HUES64 (cell line): Measurements from ENCODE around the gene RPL28. TPM values are rescaled to one million over a fixed set of nuclear protein-coding genes. Genes with fewer than 3 reads are reported as not detected.
A peak's percentile ranks its signal among the peaks of the same experiment; 100 is the strongest.

Experiments used
- H3K27ac ChIP-seq: 2 replicates; pipeline ENCODE4 v1.7.0; 2013; ENCODE audit warnings: low read depth, low read length, inconsistent platforms
- H3K27me3 ChIP-seq: 2 replicates; pipeline ENCODE4 v1.6.1; 2013; ENCODE audit warnings: mild to moderate bottlenecking, low read length; ENCODE audit not compliant: insufficient read depth
- H3K36me3 ChIP-seq: 2 replicates; pipeline ENCODE4 v1.6.1; 2013; ENCODE audit warnings: mild to moderate bottlenecking, low read length; ENCODE audit not compliant: insufficient read depth
- H3K4me1 ChIP-seq: 2 replicates; pipeline ENCODE4 v1.6.1; 2013; ENCODE audit warnings: mild to moderate bottlenecking, low read length, moderate library complexity; ENCODE audit not compliant: insufficient read depth
- H3K4me3 ChIP-seq: 2 replicates; pipeline ENCODE4 v1.5.1; 2013; ENCODE audit warnings: mild to moderate bottlenecking, low read length, moderate library complexity
- H3K9ac ChIP-seq: 2 replicates; pipeline ENCODE4 v1.6.1; 2013; ENCODE audit warnings: mild to moderate bottlenecking, low read depth, low read length
- H3K9me3 ChIP-seq: 2 replicates; pipeline ENCODE4 v1.6.1; 2013; ENCODE audit warnings: low read depth, low read length; ENCODE audit not compliant: insufficient read depth
- WGBS: fragments of 150-250, 120-280 bp; methylation state at CpG from one replicate; pipeline ENCODE4 v1.1.7; 2013; ENCODE audit warnings: missing lambda C conversion rate; 5-methylcytosine and 5-hydroxymethylcytosine counted together
- polyA plus RNA-seq, 2 experiments: library from polyadenylated mRNA; stranded (reverse); fragments of 50-300 nt; gene quantifications; one replicate each; pipeline ENCODE4 v1.2.3, GENCODE V29; 2013

RPL28 gene
- polyA plus RNA-seq (2013, experiment 1 of 2) = 1,767 TPM
- polyA plus RNA-seq (2013, experiment 2 of 2) = 1,831 TPM

DNA sequence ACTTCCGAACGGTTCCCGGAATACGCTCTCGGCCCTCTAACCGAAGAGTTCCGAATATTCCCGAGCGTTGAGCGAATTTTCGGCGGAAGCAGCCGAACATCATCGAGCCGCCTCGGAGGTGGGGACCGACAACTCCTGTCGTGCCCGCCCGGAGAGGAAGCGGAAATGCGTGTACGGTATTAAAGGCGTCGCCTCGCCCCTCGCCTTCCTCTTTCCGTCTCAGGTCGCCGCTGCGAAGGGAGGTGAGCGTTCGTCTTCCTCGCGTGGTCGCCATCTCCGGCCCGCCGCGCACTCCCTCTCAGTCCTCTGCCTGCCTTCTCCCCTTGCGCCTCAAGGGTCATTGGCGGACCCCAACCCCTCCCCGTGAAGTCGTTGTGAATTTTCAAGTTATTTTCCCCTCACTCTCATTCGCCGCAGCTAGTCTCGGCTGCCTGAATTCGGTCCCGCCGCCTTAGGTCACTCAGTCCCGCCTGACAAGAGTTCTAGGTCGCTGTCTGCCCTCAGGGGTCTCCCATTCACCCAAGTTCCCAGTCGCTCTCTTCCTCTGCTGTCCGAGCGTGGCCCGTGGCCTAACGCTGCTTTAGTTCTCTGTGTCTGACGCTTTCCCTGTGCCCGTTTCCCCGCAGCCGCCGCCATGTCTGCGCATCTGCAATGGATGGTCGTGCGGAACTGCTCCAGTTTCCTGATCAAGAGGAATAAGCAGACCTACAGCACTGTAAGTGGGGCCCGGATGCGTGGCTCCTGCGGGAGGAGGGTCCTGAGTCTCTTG is at the start of gene RPL28:
TSS of gene RPL28 (plus strand) at position 209 of the 769 bp plus-strand sequence. CDS start at position 635, 426 bp downstream.
- peak within 1 kb of the TSS; percentile 91 for H3K9ac ChIP-seq
- peaks cover 13% of the 10 kb centered on the region; the same call in 1 of the 2 replicates for H3K4me1 ChIP-seq
- H3K9me3 ChIP-seq = no peaks in the 10 kb centered on the region
- under 1% methylated on average over 68 of the region's 68 CpGs for WGBS
- peaks cover 42% of the 10 kb centered on the region for H3K36me3 ChIP-seq
- H3K27ac ChIP-seq = peak within 1 kb of the TSS; percentile 86
- peaks cover 9% of the 10 kb centered on the region; the same call in 1 of the 2 replicates for H3K27me3 ChIP-seq
- peak within 1 kb of the TSS; percentile 83 for H3K4me3 ChIP-seq

DNA sequence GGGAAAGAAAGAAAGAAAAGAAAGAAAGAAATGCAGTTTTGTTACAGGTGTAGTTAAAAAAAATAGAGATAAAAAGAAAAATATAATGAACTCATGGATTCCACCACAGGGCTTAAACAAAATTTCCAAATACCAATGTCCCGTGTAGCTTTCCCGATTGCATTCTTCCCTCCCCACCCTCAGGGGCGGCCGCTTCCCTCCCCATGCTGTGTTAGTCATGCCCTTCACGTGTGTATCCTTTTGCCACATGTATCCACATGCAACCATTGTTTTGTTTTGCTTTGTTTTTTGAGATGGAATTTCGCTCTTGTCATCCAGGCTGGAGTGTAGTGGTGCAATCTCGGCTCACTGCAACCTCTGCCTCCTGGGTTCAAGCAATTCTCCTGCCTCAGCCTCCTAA is 49.6 kb upstream of the RPL28 start:
- Histone ChIP-seq H3K4me3 (no peak overlapping the region), H3K27ac (no peak overlapping the region), H3K4me1 (peaks cover 5% of the 10 kb centered on the region), H3K27me3 (no peaks in the 10 kb centered on the region), H3K9ac (no peak overlapping the region), H3K36me3 (no peaks in the 10 kb centered on the region), H3K9me3 (no peaks in the 10 kb centered on the region)
- 93% methylated on average over 7 of the region's 7 CpGs for WGBS

DNA sequence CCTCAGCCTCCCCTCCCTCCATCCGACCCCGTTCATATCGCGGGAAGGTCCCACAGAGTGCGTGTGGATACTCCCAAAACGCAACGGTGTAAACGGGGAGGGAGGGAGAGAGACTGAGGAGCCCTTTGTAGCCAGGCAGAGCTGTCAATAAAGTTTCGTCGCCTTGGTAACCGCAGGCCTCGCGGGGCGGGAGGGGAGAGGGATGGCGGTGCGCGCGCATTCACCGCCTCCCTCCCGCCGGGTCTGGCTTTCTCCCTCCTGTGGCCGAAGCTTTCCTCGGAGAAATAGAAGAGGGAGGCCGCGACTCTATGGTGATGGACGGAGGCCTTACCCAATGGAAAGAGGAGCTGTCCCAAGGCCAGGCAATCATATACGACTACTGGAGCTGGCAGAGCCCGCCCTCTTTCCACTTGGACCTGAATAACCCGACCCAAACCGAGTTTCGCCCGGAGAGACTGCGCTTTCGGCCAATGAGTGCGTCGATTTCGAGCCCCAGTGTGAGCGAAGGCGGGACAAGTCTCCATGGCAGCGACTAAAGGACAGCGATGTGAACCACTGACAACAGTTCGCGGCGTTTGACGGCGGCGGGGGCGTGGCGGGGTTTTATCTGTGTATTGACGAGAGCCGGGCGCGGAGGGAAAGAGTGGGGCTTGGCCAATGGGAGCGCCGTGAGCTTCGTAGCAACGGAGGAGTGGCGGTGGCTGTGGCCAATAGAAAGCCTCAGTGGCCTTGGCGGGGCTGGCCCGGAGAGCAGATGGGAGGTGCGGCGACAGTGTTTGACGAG is 46.4 kb upstream of the RPL28 start, which contains the start of gene KMT5C:
TSS of gene KMT5C (plus strand) at position 772 of the 784 bp plus-strand sequence. CDS start 2,061 bp downstream, outside the sequence.
- no peaks in the 10 kb centered on the region for H3K9me3 ChIP-seq
- under 1% methylated on average over 62 of the region's 63 CpGs for WGBS
- H3K9ac ChIP-seq = peak within 1 kb of the TSS; percentile 92
- no peaks in the 10 kb centered on the region for H3K27me3 ChIP-seq
- peak within 1 kb of the TSS; percentile 72 for H3K4me3 ChIP-seq
- peak within 1 kb of the TSS; percentile 98 for H3K27ac ChIP-seq
- peaks cover 12% of the 10 kb centered on the region for H3K4me1 ChIP-seq
- H3K36me3 ChIP-seq = peaks cover 21% of the 10 kb centered on the region

GRCh38 chr19:55339889-55340783 is 45.6 kb upstream of the RPL28 start:
- Histone ChIP-seq H3K36me3 (peaks cover 21% of the 10 kb centered on the region), H3K4me1 (peaks cover 12% of the 10 kb centered on the region), H3K27me3 (no peaks in the 10 kb centered on the region), H3K9me3 (no peaks in the 10 kb centered on the region), H3K9ac (peak overlapping the region; percentile 63), H3K27ac (peak overlapping the region; percentile 73; the same call in 1 of the 2 replicates), H3K4me3 (peak overlapping the region; percentile 72)
- 3% methylated on average over 44 of the region's 44 CpGs for WGBS

DNA sequence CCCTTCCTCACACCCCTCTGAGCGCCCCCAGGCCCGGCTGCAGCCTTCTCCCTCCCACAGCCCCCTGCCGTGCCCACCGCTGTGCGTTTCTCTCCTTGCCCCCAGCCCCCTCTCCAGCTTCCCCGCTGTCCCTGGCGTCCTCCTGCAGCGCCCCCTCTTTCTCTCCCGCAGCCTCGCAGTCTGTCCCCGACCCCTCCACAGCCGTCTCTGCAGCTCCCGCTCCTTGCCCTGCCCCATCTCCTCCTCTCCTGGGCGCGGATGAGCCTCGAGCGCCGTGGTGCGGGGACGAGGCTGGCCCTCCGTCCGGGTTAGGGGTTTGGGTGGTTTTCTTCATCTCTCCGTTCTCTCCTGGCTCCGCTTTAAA is 45.0 kb upstream of the RPL28 start:
- H3K9me3 ChIP-seq = no peaks in the 10 kb centered on the region
- peak overlapping the region; percentile 63 for H3K9ac ChIP-seq
- WGBS = under 1% methylated on average over 22 of the region's 24 CpGs
- peaks cover 21% of the 10 kb centered on the region for H3K36me3 ChIP-seq
- H3K27me3 ChIP-seq = no peaks in the 10 kb centered on the region
- peak overlapping the region; percentile 72 for H3K4me3 ChIP-seq
- H3K4me1 ChIP-seq = peaks cover 12% of the 10 kb centered on the region
- H3K27ac ChIP-seq = peak overlapping the region; percentile 73; the same call in 1 of the 2 replicates

DNA sequence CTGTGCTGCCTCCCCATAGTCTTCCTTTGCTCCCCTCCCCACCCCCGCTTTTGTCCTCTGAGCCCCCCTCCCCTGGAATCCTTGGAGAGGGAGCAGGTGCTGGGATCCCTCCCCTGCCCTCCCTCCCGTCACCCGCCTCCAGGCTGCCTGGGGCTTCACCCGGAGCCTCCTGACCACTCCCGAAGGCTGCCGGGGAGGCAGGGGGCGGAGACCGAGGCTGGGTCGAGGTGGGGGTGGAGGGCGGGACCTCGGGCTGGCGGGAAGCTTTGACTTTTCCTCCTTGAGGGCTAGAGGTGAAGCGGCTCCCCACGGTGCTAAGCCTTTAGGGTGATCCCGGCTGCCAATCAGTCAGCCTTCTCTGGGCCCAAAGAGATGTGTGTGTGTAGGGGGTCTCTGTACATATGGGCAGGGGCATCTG is 44.6 kb upstream of the RPL28 start:
- H3K9me3 ChIP-seq = no peaks in the 10 kb centered on the region
- H3K4me3 ChIP-seq = peak overlapping the region; percentile 72
- H3K4me1 ChIP-seq = peaks cover 12% of the 10 kb centered on the region
- no peak overlapping the region for H3K9ac ChIP-seq
- H3K36me3 ChIP-seq = peaks cover 21% of the 10 kb centered on the region
- H3K27me3 ChIP-seq = no peaks in the 10 kb centered on the region
- H3K27ac ChIP-seq = peak overlapping the region; percentile 73; the same call in 1 of the 2 replicates
- WGBS = 4% methylated on average over 11 of the region's 15 CpGs

GRCh38 chr19:55341595-55342531 is 43.9 kb upstream of the RPL28 start:
- H3K4me1 ChIP-seq = peaks cover 12% of the 10 kb centered on the region
- no peak overlapping the region for H3K9ac ChIP-seq
- H3K27ac ChIP-seq = 0 out of 2 replicates have a peak overlapping the region, but pooled peaks have one; percentile 15
- no peaks in the 10 kb centered on the region for H3K9me3 ChIP-seq
- H3K27me3 ChIP-seq = no peaks in the 10 kb centered on the region
- H3K4me3 ChIP-seq = peak overlapping the region; percentile 30
- 82% methylated on average over 50 of the region's 50 CpGs for WGBS
- peaks cover 21% of the 10 kb centered on the region for H3K36me3 ChIP-seq

DNA sequence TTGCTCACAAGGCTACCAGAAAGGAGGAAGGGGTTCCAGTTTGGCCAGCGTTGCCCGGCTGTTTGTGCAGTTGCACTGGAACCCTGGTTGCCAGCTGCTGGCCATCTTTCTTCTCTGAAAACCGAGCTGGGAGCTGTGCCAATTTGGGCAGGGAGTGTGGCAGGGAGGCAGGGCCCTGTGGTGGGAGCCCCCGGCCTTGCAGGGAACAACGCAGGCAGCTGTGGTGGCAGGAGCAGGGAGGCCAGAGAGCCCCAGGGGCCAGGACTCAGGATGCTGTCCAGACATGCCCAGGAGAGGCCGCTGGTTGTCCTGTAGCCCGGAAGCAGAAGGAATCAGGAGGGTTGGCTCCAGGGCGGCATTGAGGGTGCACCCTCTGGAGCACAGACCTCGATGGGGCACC is 41.3 kb upstream of the RPL28 start:
- Histone ChIP-seq H3K9me3 (no peaks in the 10 kb centered on the region), H3K9ac (no peak overlapping the region), H3K4me3 (no peak overlapping the region), H3K27ac (no peak overlapping the region), H3K4me1 (peaks cover 21% of the 10 kb centered on the region), H3K36me3 (peaks cover 21% of the 10 kb centered on the region), H3K27me3 (no peaks in the 10 kb centered on the region)
- 94% methylated on average over 9 of the region's 9 CpGs for WGBS

- H3K4me3 ChIP-seq = no peak overlapping the region
- no peak overlapping the region for H3K27ac ChIP-seq
- 91% methylated on average over 22 of the region's 22 CpGs for WGBS
- H3K4me1 ChIP-seq = peaks cover 24% of the 10 kb centered on the region
- H3K27me3 ChIP-seq = no peaks in the 10 kb centered on the region
- H3K9me3 ChIP-seq = no peaks in the 10 kb centered on the region
- peaks cover 21% of the 10 kb centered on the region for H3K36me3 ChIP-seq
- no peak overlapping the region for H3K9ac ChIP-seq
Measured at GRCh38 chr19:55345101-55345817, 40.5 kb upstream of the RPL28 start.
